GM19372 (cell line): ENCODE results near the gene TMEM44.
"Not testable (repeated sequence)": the region's sequence is repeated elsewhere in the genome, so short reads cannot be mapped to it uniquely, and the experiment has no call there.

ENCODE experiments used
- ATAC-seq: cut with Tn5 transposase; IDR thresholded peaks from one replicate; pipeline ENCODE4 v1.9.1; 2021; ENCODE audit warnings: mild to moderate bottlenecking, low read depth, moderate library complexity; ENCODE audit not compliant: unreplicated experiment

TMEM44 gene

GRCh38 chr3:194615226-194615625, 18.0 kb downstream of the TMEM44 start:
- ATAC-seq: no peak

GRCh38 chr3:194612221-194612620, 21.0 kb downstream of the TMEM44 start:
- ATAC-seq: no peak

- no peak for ATAC-seq
Measured at GRCh38 chr3:194610689-194611088, 22.5 kb downstream of the TMEM44 start.

GRCh38 chr3:194609601-194610000, 23.6 kb downstream of the TMEM44 start:
- ATAC-seq: no peak

GRCh38 chr3:194608981-194609380, 24.2 kb downstream of the TMEM44 start:
- no peak for ATAC-seq

GRCh38 chr3:194607592-194608389, 25.4 kb downstream of the TMEM44 start:
- ATAC-seq: no peak

- ATAC-seq: no peak
Measured at GRCh38 chr3:194606941-194607340, 26.3 kb downstream of the TMEM44 start.

GRCh38 chr3:194606163-194606562, 27.1 kb downstream of the TMEM44 start:
- no peak for ATAC-seq

GRCh38 chr3:194605314-194605713, 27.9 kb downstream of the TMEM44 start:
- not testable (repeated sequence) for ATAC-seq

- ATAC-seq: no peak
Measured at GRCh38 chr3:194604837-194605236, 28.4 kb downstream of the TMEM44 start.

- ATAC-seq: no peak
Measured at GRCh38 chr3:194604126-194604525, 29.1 kb downstream of the TMEM44 start.

- no peak for ATAC-seq
Measured at GRCh38 chr3:194602669-194603171, 30.5 kb downstream of the TMEM44 start.

- no peak for ATAC-seq
Measured at GRCh38 chr3:194598771-194599557, 34.3 kb downstream of the TMEM44 start.

GRCh38 chr3:194596906-194597305, 36.3 kb downstream of the TMEM44 start:
- ATAC-seq: no peak

- no peak for ATAC-seq
Measured at GRCh38 chr3:194592798-194593752, 40.1 kb downstream of the TMEM44 start.

GRCh38 chr3:194588741-194589140, 44.5 kb downstream of the TMEM44 start:
- no peak for ATAC-seq

GRCh38 chr3:194588236-194588635, 45.0 kb downstream of the TMEM44 start:
- no peak for ATAC-seq

- ATAC-seq: no peak
Measured at GRCh38 chr3:194587438-194587931, 45.7 kb downstream of the TMEM44 start.

GRCh38 chr3:194586836-194587235, 46.4 kb downstream of the TMEM44 start:
- ATAC-seq: no peak

GRCh38 chr3:194585880-194586281, 47.3 kb downstream of the TMEM44 start:
- no peak for ATAC-seq
